Fibroblast of lung (primary cell): ENCODE measurements around the gene FHOD3.

ENCODE experiments used
- CTCF ChIP-seq, 2 donors: IDR thresholded peaks in 1 of 2; conservative IDR thresholded peaks in 1 of 2; 1 replicate in 1 of 2; 2 replicates in 1 of 2; pipeline ENCODE4 v1.5.1; 2011 to 2012; ENCODE audit warnings: low read length in 2 of 2, control low read depth in 1 of 2, inconsistent platforms in 1 of 2, low read depth in 1 of 2, mild to moderate bottlenecking in 1 of 2
- EZH2 ChIP-seq: IDR thresholded peaks from 2 replicates; pipeline ENCODE4 v1.5.1; 2012; ENCODE audit warnings: low read length, control low read depth, mild to moderate bottlenecking; ENCODE audit errors: missing control alignments

- TF ChIP-seq CTCF (conservative IDR thresholded peaks at IDR 0.05 in 1 of 2, IDR thresholded peaks at IDR 0.05 in 1 of 2; ENCODE audit: low read depth in 1 of 2, low read length in 2 of 2): no peak
- no peak for TF ChIP-seq EZH2
Observed at GRCh38 chr18:36819621-36820020, 522.1 kb downstream of the FHOD3 start.
